ENCODE measurements around the gene ADRB2. TPM values are rescaled to one million over a fixed set of nuclear protein-coding genes. Genes with fewer than 3 reads are reported as not detected.

The ADRB2 gene
- polyA plus RNA-seq, 3 donors, result 6.8 to 10.9 (median 10.8) TPM

DNA sequence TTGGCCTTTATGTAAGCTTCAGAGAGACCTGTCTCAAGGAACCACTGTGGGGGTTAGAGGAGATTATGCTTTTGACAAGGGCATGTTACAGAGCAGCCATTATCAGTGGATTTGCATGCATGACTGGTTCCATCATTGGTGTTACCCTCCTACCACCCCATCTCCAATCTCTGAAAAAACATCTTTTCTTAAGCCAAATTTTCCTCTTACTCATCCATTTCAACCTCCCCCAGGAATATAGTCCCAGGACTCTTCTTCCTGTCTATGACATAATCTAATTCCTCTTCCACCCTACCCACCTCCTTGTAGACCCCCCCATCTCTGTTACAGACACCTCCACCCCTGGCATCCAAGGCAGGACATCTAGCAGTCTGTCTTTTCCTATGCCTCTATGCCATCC, 33.1 kb upstream of the ADRB2 start:
- H3K4me2 ChIP-seq (replicated peaks; ENCODE audit: extremely low read depth, low read length, poor library complexity, severe bottlenecking), result no peak overlapping the region
- H3K27me3 Mint-ChIP-seq (ENCODE audit: low read depth in 3 of 3), result peaks cover 0 to 3% (median under 1%) of the 10 kb centered on the region in 3 donors
- H3K4me1 Mint-ChIP-seq, result peaks cover 62% of the 10 kb centered on the region
- peak overlapping the region in 1 of 2 donors; percentile 61 for H3K27ac ChIP-seq (ENCODE audit: low read depth in 1 of 2, low read length in 2 of 2)
- no peaks in the 10 kb centered on the region for H3K9me3 ChIP-seq (replicated peaks in 1 of 2; ENCODE audit: control insufficient read depth in 1 of 2, insufficient read depth in 1 of 2, low read length in 2 of 2)
- H3K27me3 ChIP-seq (ENCODE audit: control insufficient read depth in 2 of 2, insufficient read depth in 2 of 2, low read length in 2 of 2), result no peaks in the 10 kb centered on the region
- H3K4me1 ChIP-seq (ENCODE audit: control insufficient read depth in 1 of 2, insufficient read depth in 2 of 2, low read length in 2 of 2), result peaks cover 44 to 55% of the 10 kb centered on the region in 2 donors
- no peaks in the 10 kb centered on the region for H3K36me3 ChIP-seq (replicated peaks in 1 of 2; ENCODE audit: control insufficient read depth in 1 of 2, insufficient read depth in 2 of 2, low read length in 2 of 2)
- no peak for DNase-seq
- H3K4me3 ChIP-seq (replicated peaks in 1 of 3; ENCODE audit: low read depth in 2 of 3, low read length in 3 of 3), result no peak overlapping the region
- peaks cover 0 to 1% (median 0%) of the 10 kb centered on the region in 7 donors for H3K9me3 Mint-ChIP-seq
- H2AFZ ChIP-seq (ENCODE audit: insufficient read depth, low read depth, low read length, poor library complexity, severe bottlenecking), result no peak overlapping the region
- peaks cover 0 to under 1% of the 10 kb centered on the region in 2 donors for H3K36me3 Mint-ChIP-seq
- intact Hi-C loops (cut with micrococcal nuclease), result loop anchor here in 1 of 2 donors (5.0 kb wide), 1 partner anchor 36 kb away; no protein-coding TSS in a partner anchor
- no peak overlapping the region for H3K9ac ChIP-seq (ENCODE audit: insufficient read depth, low read length, poor library complexity, severe bottlenecking)
- H4K20me1 ChIP-seq (ENCODE audit: insufficient read depth, low read length), result no peaks in the 10 kb centered on the region
- H3K27ac Mint-ChIP-seq, result peak overlapping the region in 5 of 7 donors; percentile 4 to 77 (median 47)
- H3K79me2 ChIP-seq (ENCODE audit: insufficient read depth, low read length), result no peaks in the 10 kb centered on the region
- TF ChIP-seq CTCF (IDR thresholded peaks at IDR 0.05), result no peak
- no peak overlapping the region for H3K4me3 Mint-ChIP-seq

DNA sequence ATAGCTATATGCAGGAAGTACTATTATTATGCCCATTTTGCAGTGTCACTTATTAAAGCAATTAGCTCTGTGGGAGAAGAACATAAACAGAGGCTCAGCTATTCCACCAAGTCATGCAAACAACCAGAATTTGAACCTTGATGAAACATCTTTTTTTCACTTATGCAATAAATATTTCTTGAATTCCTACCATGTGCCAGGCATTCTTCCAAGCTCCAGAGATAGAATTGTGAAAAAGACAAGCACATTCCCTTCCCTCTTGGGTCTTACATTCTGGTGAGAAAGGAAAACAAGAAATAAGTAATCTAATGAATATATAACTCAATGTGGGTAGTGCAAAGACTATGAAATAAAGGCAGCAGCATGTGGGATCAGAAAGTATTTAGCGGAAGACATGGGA, 32.1 kb upstream of the ADRB2 start:
- Mint-ChIP-seq H3K4me1 (peaks cover 63% of the 10 kb centered on the region), H3K9me3 (peaks cover 0 to 1% (median 0%) of the 10 kb centered on the region in 7 donors), H3K36me3 (peaks cover 0 to 1% of the 10 kb centered on the region in 2 donors), H3K27me3 (ENCODE audit: low read depth in 3 of 3) (peaks cover 0 to 3% (median 3%) of the 10 kb centered on the region in 3 donors), H3K4me3 (no peak overlapping the region), H3K27ac (peak overlapping the region in 4 of 7 donors; percentile 38 to 69 (median 42))
- 100% methylated on average over 1 of the region's 1 CpG for WGBS (ENCODE audit: insufficient coverage)
- intact Hi-C loops (cut with micrococcal nuclease), result loop anchor here in 1 of 2 donors (2.0 to 5.0 kb wide), 2 partner anchors 15 to 37 kb away; no protein-coding TSS in a partner anchor
- Histone ChIP-seq H3K4me2 (replicated peaks; ENCODE audit: extremely low read depth, low read length, poor library complexity, severe bottlenecking) (no peak overlapping the region), H4K20me1 (ENCODE audit: insufficient read depth, low read length) (no peaks in the 10 kb centered on the region), H3K4me3 (replicated peaks in 1 of 3; ENCODE audit: low read depth in 2 of 3, low read length in 3 of 3) (no peak overlapping the region), H3K9ac (ENCODE audit: insufficient read depth, low read length, poor library complexity, severe bottlenecking) (no peak overlapping the region), H3K36me3 (replicated peaks in 1 of 2; ENCODE audit: control insufficient read depth in 1 of 2, insufficient read depth in 2 of 2, low read length in 2 of 2) (no peaks in the 10 kb centered on the region), H3K9me3 (replicated peaks in 1 of 2; ENCODE audit: control insufficient read depth in 1 of 2, insufficient read depth in 1 of 2, low read length in 2 of 2) (no peaks in the 10 kb centered on the region), H2AFZ (ENCODE audit: insufficient read depth, low read depth, low read length, poor library complexity, severe bottlenecking) (no peak overlapping the region), H3K27me3 (ENCODE audit: control insufficient read depth in 2 of 2, insufficient read depth in 2 of 2, low read length in 2 of 2) (no peaks in the 10 kb centered on the region), H3K27ac (ENCODE audit: low read depth in 1 of 2, low read length in 2 of 2) (no peak overlapping the region), H3K79me2 (ENCODE audit: insufficient read depth, low read length) (no peaks in the 10 kb centered on the region), H3K4me1 (ENCODE audit: control insufficient read depth in 1 of 2, insufficient read depth in 2 of 2, low read length in 2 of 2) (peaks cover 44 to 55% of the 10 kb centered on the region in 2 donors)
- no peak for TF ChIP-seq CTCF (IDR thresholded peaks at IDR 0.05)
- no peak for DNase-seq

Data from CD14-positive monocyte (primary cell).